ENCODE measurements around the gene MBNL2.

DNA sequence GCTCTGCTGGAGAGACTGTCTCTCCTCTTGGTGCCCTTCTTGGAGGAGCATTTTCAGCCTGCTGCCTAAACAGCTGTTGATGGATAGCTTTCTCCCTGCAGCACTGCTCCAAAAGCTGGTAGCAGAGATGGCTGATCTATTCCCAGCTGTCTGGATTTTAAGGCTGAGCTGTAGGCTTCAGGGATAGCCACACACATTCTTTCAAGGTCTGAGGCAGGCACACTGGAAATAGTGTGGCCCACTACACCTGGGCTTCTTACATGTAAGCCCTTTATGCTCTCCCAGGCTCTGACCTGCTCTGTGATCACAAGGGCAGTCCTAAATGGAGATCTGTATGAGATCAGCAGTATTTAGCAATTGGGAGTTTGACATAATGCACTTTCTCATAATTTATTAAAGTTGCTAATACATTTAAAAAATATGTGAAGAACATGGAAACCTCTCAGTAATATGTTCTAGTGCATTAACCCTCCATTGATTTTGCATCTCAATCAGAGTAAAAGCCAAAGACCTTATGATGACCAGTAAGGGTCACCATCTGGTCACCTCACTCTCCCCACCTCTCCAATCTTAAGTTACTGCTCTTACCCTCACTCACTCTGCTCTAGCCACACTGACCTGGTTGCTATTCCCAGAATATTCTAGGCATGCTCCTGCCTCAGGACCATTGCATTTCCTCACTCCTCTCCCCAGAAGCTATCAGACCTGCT, 91.6 kb downstream of the MBNL2 start:
- TF ChIP-seq TAF1 (IDR thresholded peaks at IDR 0.05; ENCODE audit: borderline replicate concordance, low read depth, low read length) = no peak
- no peak for TF ChIP-seq POLR2A (IDR thresholded peaks at IDR 0.05; ENCODE audit: low read depth, low read length)
- TF ChIP-seq POLR2AphosphoS5 (IDR thresholded peaks at IDR 0.05; ENCODE audit: low read depth, low read length) = no peak
